GM18909 (cell line): ENCODE data around the gene MGMT.

Source experiments
- ATAC-seq: cut with Tn5 transposase; IDR thresholded peaks from one replicate; pipeline ENCODE4 v1.9.1; 2021; ENCODE audit warnings: mild to moderate bottlenecking; ENCODE audit not compliant: unreplicated experiment, poor library complexity

MGMT gene

GRCh38 chr10:129765664-129766550 is 298.9 kb downstream of the MGMT start:
- no peak for ATAC-seq

- ATAC-seq, result no peak
Measured at GRCh38 chr10:129766611-129767550, 299.8 kb downstream of the MGMT start.

- ATAC-seq, result no peak
Measured at GRCh38 chr10:129767751-129768150, 300.7 kb downstream of the MGMT start.

- no peak for ATAC-seq
Measured at GRCh38 chr10:129768437-129769355, 301.7 kb downstream of the MGMT start.

GRCh38 chr10:129769381-129770116 is 302.5 kb downstream of the MGMT start:
- ATAC-seq, result no peak

GRCh38 chr10:129770286-129770685 is 303.2 kb downstream of the MGMT start:
- ATAC-seq, result no peak

- no peak for ATAC-seq
Measured at GRCh38 chr10:129771024-129771423, 304.0 kb downstream of the MGMT start.

GRCh38 chr10:129771576-129771975 is 304.5 kb downstream of the MGMT start:
- no peak for ATAC-seq

GRCh38 chr10:129771991-129772431 is 305.0 kb downstream of the MGMT start:
- ATAC-seq, result no peak

- no peak for ATAC-seq
Measured at GRCh38 chr10:129772468-129773358, 305.7 kb downstream of the MGMT start.

- no peak for ATAC-seq
Measured at GRCh38 chr10:129773359-129773990, 306.4 kb downstream of the MGMT start.

GRCh38 chr10:129774082-129774735 is 307.2 kb downstream of the MGMT start:
- no peak for ATAC-seq

GRCh38 chr10:129774736-129775401 is 307.8 kb downstream of the MGMT start:
- ATAC-seq, result no peak

GRCh38 chr10:129775681-129776080 is 308.6 kb downstream of the MGMT start:
- no peak for ATAC-seq

GRCh38 chr10:129777687-129778086 is 310.6 kb downstream of the MGMT start:
- no peak for ATAC-seq

GRCh38 chr10:129778571-129778970 is 311.5 kb downstream of the MGMT start:
- ATAC-seq, result no peak
